Retinal pigment epithelial cell (primary cell): ENCODE data around the gene SLC25A22.

Source experiments
- DNase-seq: peaks from one replicate; pipeline ENCODE4 v3.0.0-alpha.2; 2010; ENCODE audit warnings: low read depth
- H3K4me3 ChIP-seq: 2 replicates; pipeline ENCODE4 v1.5.1; 2011; ENCODE audit warnings: mild to moderate bottlenecking, low read length, control low read depth, moderate library complexity
- TF ChIP-seq, protein P1 (sequence below): conservative IDR thresholded peaks from 2 replicates; pipeline ENCODE4 v1.5.1; 2011; ENCODE audit warnings: low read depth, low read length, control low read depth, inconsistent platforms

Gene SLC25A22

DNA sequence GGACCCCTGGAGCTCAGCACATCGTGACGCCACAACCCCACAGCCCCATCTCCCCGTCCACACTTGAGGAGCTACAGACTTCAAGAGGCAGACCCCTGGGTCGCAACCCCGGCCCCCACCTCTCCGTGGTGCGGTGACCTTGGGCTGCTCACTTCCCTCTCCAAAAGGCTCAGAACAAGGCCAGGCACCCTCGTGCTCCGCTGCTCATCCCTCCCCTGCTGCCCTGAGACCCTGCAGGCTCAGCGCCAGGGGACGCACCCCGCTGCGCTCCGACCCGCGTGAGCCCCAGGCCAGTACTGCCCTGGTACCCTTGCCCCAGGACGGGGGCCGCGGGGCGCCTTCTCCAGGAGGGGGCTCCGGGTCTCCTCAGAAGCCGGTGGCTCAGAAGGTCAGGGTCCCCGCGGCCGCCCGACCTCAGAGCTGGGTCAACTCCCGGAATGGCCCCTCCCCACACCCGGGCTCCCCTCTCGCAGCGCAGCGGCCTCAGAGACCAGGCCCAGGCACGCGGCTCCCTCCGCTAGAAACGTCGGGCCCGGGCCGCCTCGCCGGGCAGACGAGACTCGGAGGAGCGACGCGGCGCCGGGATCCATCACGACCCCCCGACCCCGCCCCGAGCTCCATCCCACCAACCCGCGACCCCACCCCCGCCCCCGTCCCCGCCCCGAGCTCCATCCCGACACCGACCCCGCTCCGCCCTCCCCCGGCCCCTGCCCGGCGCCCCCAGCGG lies 21.4 kb downstream of the SLC25A22 start:
- DNase-seq, result no peak
- H3K4me3 ChIP-seq, result peak overlapping the region; percentile 72
- TF ChIP-seq, protein P1, sequence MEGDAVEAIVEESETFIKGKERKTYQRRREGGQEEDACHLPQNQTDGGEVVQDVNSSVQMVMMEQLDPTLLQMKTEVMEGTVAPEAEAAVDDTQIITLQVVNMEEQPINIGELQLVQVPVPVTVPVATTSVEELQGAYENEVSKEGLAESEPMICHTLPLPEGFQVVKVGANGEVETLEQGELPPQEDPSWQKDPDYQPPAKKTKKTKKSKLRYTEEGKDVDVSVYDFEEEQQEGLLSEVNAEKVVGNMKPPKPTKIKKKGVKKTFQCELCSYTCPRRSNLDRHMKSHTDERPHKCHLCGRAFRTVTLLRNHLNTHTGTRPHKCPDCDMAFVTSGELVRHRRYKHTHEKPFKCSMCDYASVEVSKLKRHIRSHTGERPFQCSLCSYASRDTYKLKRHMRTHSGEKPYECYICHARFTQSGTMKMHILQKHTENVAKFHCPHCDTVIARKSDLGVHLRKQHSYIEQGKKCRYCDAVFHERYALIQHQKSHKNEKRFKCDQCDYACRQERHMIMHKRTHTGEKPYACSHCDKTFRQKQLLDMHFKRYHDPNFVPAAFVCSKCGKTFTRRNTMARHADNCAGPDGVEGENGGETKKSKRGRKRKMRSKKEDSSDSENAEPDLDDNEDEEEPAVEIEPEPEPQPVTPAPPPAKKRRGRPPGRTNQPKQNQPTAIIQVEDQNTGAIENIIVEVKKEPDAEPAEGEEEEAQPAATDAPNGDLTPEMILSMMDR, result no peak

DNA sequence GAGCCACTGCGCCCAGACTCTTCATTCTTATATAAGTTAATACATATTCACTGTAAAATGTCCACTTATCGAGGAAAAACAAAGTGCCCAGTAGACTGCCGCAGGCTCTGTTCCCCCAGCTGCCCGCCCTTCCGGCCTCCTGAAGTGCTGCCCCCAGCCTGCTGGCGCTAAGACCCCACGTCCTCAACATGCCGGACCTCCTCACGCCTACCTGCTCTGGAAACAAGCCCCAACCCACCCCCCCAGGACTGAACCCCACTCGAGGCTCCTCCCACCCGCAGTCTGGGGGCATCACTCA lies 21.9 kb downstream of the SLC25A22 start:
- no peak for DNase-seq
- TF ChIP-seq, protein P1, result no peak
- H3K4me3 ChIP-seq, result peak overlapping the region; percentile 72

DNA sequence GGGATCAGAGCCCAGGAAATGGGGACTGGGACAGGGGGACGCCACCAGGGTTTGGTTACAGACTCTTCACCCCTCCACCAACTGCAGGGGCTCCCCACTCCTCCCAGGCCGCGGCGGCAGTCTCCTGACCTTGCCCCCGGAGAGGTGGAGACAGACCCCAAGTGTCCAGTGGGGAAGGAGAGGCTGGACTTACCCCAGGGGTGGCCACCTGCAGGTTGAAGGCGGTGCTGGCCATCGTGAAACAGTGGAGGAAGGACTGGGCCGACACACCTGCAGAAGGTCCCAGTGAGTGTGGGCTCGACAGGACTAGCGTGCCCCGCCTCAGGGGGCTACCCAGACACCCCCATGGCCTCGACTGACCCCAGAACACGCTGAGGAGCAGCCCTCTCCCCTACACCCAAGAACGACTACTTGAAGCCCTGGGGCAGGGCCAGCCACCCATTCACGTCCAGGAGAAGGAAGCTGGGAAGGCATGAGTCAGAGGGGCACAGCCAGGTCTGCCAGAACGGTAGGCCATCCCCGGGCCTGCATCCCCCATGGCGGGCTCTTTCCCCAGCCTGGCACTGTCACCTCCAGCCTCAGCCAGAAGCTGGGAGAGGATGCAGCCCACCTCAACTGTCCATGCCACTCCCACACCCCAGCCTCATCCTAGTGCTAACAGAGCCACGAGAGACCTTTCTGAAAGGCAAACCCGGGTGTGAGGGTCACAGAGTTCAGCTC lies 23.0 kb downstream of the SLC25A22 start:
- peak overlapping the region; percentile 16 for H3K4me3 ChIP-seq
- no peak for DNase-seq
- TF ChIP-seq, protein P1, result no peak

DNA sequence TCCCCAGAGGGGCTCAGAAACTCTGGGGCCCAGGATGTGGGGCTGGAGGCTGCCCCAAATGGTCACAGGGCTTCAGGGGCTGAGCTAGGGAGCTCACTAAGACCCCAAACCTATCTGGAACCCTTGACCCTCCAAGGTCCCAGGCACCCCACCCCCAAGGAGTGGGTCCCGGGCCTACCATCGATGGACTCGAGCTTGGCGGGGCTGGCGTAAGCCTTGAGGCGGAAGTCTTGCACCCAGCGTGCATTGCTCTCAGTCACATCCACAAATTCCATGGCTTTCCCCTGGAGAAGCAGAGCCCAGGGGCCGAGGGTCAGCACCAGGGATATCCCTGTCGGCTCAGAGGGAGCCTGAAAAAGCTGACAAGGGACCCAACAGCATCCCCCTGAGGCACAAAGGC lies 24.3 kb downstream of the SLC25A22 start:
- H3K4me3 ChIP-seq, result no peak overlapping the region
- TF ChIP-seq, protein P1, result no peak
- no peak for DNase-seq

DNA sequence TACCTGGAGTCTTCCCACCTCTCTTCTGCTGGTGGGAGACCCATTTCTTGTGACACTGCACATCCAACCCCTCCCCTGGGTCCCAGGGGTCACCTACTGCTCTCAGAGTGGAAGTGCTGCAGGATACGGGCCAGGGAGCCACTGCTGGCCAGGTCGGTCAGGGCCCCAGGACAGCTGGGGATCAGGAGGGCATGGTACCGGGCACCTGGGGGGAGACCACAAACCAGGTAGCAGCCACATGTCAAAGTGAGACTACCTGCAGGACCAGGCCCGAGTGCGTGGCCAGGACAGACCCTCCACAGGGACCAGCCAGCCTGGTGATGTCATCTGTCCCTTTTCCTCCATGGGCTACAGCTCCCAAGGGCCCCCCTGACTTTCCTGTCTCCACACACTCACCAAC lies 24.7 kb downstream of the SLC25A22 start:
- TF ChIP-seq, protein P1, result no peak
- H3K4me3 ChIP-seq, result no peak overlapping the region
- DNase-seq, result no peak

DNA sequence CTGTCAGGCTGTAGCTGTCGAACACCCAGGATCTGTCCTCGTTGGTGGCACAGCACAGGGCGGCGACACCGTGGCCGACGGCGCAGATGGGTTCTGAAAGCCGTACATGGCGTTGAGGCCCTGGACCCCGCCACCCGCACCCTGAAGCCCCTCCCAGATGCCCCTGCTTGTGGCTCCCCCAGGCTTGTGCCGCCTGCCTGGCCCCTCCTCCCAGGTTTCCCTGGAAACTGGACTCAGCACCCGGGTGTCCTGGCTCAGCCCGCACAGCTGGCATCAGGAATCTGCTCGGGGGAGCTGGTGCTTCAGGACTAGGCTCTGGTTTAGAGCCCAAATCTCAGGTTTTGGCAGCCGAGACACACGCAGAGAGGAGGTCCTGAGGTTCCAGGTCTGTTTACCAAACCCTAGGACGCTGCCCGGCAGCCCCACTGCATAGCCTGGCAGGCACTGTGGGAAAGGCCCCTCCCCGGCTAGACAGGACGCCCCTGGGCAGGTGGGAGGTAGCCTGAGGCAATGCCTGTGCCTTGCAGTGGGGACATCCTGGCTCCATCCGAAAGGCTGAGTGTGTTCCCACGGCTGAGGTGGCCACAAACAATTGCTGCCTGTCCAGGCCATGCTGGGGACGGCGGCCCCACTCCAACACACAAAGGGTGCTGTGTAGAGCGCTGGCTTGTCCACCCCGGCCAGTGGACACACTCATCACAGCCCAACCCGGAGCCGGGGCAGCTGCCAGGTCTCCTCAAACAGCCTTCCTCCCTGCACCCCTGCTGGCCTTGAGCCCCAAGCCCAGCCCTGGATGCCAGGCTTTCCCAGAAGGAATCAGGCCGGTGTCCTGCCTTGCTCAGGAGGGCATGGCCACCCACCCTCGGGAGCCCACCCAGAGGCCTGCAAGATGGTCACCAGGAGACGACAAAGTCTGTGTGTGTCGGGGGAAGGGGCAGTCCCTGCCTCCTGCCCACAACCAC lies 25.4 kb downstream of the SLC25A22 start:
- TF ChIP-seq, protein P1, result no peak
- H3K4me3 ChIP-seq, result no peak overlapping the region
- DNase-seq, result no peak
